HG03108 (cell line): ENCODE data around the gene KLF1.
"Not testable (repeated sequence)": the region's sequence is repeated elsewhere in the genome, so short reads cannot be mapped to it uniquely, and the experiment has no call there.

ENCODE experiments used
- ATAC-seq: cut with Tn5 transposase; IDR thresholded peaks from one replicate; pipeline ENCODE4 v1.9.1; 2021; ENCODE audit warnings: moderate library complexity; ENCODE audit not compliant: unreplicated experiment

The KLF1 gene

GRCh38 chr19:12891553-12892021, 4.6 kb upstream of the KLF1 start:
- ATAC-seq: no peak

DNA sequence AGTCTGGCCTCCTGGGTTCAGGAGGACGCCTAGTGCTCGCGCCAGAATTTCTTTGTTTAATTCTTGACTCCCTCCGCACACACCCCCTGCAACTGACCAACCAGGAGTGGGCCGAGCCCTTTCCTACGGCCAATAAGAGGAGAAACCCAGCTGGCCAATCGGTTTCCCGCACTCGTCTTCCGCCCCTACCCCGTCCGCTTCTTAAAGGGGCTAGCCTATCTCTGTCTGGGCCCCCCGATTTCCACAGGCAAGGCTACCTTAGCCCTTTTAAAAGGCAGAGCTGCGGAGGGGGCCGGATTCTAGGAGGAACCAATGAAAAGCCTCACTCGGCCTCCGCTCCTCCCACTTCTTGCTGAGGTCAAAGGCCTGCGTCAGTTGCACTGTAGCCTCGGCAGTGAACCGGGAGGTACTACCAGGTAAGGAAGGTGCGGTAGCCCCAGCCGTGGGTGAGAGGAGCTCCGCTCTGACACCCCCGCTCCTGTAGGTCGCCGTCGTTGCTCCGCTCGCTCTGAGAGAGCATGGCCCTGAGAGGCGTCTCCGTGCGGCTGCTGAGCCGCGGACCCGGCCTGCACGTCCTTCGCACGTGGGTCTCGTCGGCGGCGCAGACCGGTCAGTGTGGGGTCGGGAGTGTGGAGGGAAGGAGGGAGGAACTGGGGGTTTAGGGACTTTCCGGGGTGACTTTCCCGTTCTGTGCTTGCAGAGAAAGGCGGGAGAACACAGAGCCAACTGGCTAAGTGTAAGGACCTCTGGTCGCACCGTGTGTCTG, 4.0 kb upstream of the KLF1 start, which contains the start of gene GCDH:
Gene GCDH (plus strand): TSS at position 374 of the 766 bp plus-strand sequence. CDS start 145 bp downstream, at position 519.
- peak; percentile 90 for ATAC-seq

- not testable (repeated sequence) for ATAC-seq
These were observed 3.3 kb upstream of the KLF1 start for GRCh38 chr19:12890299-12890786.

DNA sequence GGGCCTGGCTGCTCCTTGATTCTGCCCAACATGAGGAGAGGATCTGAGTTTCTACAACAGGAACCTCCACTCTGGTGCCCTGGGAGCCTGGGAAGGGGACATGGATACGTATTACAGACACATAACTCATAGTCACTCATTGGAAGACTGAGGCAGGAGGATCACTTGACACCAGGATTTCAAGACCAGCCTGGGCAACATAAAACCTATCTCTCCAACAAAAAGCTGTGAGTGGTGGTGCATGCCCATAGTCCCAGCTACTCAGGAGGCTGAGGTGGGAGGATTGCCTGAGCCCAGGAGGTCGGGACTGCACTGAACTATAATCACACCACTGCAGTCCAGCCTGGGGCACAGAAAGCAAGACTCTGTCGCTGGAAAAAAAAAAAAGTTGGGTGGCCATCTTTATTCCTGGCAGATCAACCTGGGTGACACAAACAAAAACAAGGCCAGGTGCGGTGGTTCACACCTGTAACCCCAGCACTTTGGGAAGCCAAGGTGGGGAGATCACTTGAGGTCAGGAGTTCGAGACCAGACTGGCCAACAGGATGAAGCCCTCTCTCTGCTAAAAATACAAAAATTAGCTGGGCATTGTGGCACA, 1.1 kb upstream of the KLF1 start:
- no peak for ATAC-seq

GRCh38 chr19:12886651-12886968, 391 bp downstream of the KLF1 start:
- ATAC-seq: no peak

- ATAC-seq: no peak
These were observed 1.0 kb downstream of the KLF1 start for GRCh38 chr19:12885749-12886650.

DNA sequence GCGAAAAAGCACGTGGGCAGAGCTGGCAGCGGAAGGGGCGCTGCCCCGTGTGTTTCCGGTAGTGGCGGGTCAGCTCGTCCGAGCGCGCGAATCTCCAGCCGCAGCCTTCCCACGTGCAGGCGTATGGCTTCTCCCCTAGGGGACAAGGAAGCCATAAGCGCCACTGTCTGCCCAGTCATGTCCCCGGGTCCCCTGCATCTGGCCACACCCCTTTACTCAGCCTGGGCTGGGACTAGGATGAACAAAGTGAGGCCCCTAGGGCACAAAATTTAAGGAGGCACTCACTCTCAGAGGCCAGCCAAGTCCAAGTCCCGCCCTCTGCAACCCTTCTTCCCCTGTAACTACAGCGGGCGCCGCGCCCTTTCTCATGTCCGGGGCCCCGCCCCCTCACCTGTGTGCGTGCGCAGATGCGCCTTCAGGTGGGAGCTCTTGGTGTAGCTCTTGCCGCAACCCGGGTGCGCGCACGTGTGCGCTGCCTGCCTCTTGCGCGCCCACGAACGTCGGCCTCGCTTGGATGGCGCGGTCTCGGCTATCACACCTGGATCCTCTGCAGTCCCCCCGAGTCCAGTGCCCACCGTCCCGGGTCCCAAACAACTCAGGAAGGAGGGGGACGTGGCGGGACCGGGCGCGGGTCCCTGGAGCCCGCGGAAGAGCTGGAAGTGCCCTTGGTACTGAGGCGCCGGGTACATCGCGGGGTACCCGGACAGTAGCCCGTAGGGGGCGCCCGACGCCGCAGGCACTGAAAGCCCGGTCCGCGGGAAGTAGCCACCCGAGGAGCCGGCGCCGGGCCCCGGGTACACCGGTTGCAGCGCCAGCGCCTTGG, 1.9 kb downstream of the KLF1 start:
- no peak for ATAC-seq

DNA sequence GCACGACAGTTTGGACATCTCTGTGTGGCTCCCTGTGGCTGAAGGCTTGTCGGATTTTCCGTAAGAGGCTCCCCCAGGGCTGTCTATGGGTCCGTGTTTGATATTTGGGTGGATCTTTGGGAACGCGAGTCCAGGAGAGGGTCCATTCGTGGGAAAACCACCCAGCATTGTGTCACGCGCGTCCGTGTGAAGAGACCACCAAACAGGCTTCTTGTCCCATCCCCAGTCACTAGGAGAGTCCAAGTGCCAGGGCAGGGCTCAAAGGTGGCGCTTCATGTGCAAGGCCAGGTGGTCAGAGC, 2.4 kb downstream of the KLF1 start:
- ATAC-seq: no peak

GRCh38 chr19:12884202-12884601, 2.8 kb downstream of the KLF1 start:
- no peak for ATAC-seq

GRCh38 chr19:12882589-12882988, 4.4 kb downstream of the KLF1 start:
- ATAC-seq: no peak

DNA sequence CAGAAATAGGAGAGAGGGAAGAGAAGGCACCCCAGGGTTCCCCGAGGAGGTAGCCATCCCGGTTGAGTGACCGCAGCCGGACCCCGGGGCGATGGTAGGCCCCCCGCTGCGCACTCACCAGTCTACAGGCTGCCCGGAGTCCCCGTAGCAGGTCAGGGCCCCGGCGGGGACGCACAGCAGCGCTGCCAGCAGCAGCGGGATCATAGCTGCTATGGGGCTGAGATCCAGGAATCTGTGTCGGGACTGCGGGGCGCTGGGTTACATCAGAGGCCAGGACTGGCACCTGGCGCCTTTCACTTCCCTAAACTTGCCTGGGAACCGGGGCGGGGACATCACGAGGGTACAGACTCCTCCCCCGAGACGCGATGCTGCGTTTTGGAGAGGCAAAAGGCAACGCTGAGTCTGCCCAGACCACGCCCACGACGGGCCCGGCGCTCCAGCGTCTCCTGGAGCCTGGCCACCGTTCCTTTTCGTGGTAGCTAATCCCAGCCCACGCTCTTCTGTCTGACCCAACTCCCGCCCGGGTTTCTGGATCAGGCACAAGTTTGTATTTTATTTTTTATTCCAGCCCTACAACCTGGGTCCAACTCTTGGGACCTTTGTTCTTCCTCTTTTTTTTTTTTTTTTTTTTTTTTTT, 5.7 kb downstream of the KLF1 start, which contains the start of gene DNASE2:
Gene DNASE2 (minus strand): TSS at position 278 of the 637 bp plus-strand sequence. CDS start 74 bp downstream, at position 204.
- ATAC-seq: peak; percentile 71

DNA sequence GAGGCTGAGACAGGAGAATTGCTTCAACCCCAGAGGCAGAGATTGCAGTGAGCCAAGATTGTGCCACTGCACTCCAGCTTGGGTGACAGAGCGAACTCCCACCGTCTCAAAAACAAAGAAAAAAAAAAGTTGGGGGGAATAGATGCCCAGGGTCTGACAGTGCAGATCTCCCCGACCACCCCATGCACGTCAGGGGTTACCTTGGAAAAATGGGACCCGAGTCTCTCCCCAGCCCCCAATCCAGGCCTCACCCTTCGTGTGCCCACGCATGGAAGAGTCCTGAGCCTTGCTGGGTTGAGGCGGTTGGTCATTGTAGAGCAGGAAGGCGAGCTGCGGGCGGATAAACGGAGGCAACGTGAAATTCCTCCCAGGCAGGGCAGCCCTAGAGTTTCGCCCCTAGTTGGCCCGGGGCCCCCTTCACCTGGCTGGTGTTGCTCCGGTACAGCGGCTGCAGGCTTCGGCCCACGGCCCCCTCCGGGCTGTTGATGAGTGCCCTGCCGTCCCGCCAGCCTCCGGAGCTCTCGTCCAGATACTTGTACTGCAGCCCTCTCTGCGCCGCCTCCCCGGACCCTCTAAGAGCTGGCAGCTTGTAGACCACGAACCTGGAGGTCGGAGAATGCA, 6.3 kb downstream of the KLF1 start:
- ATAC-seq: no peak

DNA sequence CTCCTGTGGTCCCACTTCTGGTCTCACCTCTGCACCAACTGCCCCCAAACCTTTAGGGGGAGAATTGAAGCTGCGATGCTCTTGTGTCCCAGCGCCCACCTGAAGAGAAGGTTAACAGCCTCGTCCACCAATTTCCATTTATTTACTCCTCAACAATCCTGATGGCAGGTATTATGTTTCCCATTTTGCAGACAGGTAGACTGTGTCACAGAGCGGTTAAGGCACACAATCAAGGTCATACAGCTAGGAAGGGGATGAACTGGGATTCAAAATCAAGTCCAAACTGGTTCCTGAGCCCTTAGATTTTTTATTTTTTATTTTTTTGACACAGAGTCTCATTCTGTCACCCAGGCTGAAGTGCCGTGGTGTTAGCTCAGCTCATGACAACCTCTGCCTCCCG, 11.9 kb downstream of the KLF1 start:
- ATAC-seq: no peak

- no peak for ATAC-seq
These were observed 12.9 kb downstream of the KLF1 start for GRCh38 chr19:12873891-12874745.

DNA sequence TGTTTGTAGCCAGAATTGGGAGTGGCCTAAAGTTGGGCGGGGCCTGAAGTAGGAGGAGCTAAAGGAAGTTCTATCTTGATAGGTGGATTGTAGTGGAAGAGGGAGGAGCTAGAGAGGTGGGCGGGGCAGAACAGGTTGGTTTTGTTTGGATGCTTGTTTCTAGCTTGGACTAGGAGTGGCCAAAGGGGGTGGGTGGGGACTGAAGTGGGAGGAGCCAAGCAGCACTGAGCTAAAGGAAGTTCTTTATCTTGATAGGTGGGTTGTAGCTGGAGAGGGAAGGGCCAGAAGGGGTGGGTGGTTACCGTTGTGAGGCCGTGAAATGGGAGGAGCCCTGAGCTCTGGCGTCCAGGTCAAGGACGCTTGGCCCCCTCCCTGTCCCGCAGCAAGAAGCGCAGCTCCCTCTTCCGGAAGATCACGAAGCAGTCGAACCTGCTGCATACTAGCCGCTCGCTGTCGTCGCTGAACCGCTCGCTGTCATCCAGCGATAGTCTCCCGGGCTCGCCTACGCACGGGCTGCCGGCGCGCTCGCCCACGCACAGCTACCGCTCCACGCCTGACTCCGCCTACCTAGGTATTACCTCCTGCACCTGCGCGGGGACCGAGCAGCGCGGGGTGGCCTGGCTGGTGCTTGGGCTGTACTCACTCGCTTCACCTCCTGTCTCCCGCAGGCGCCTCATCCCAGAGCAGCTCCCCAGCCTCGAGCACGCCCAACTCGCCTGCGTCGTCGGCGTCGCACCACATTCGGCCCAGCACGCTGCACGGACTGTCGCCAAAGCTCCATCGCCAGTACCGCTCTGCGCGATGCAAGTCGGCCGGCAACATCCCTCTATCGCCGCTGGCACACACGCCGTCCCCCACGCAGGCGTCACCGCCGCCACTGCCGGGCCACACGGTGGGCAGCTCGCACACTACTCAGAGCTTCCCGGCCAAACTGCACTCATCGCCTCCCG, 13.8 kb downstream of the KLF1 start:
- ATAC-seq: no peak

GRCh38 chr19:12872255-12872654, 14.7 kb downstream of the KLF1 start:
- no peak for ATAC-seq

GRCh38 chr19:12871681-12872080, 15.3 kb downstream of the KLF1 start:
- ATAC-seq: no peak
